ENCODE measurements around the gene APOL6.
"Not testable (repeated sequence)": the region's sequence is repeated elsewhere in the genome, so short reads cannot be mapped to it uniquely, and the experiment has no call there.

Gene APOL6

DNA sequence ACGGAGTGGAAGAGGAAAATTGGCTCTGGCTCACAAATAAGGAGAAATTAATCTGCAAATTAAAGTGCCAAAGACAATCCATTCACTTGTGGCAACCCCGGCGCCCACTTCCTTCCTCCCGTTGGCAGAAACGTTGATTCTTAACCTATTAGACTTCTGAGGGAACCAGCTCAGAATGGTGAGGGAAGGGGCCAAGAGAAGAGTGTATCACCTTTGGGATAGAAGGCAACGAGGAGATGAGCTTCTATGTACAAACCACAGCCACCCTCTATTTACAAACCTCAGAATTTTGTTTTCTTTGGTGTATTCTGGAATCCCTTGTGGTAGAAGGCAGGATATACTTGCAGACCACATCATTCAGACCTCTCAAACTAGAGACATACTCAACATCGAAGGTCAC is 32.2 kb upstream of the APOL6 start:
- in situ Hi-C loops (cut with MboI; ENCODE audit: low sequenced_read_pairs), result loop anchor here (10.0 kb wide), 1 partner anchor 59 kb away; no protein-coding TSS in a partner anchor

DNA sequence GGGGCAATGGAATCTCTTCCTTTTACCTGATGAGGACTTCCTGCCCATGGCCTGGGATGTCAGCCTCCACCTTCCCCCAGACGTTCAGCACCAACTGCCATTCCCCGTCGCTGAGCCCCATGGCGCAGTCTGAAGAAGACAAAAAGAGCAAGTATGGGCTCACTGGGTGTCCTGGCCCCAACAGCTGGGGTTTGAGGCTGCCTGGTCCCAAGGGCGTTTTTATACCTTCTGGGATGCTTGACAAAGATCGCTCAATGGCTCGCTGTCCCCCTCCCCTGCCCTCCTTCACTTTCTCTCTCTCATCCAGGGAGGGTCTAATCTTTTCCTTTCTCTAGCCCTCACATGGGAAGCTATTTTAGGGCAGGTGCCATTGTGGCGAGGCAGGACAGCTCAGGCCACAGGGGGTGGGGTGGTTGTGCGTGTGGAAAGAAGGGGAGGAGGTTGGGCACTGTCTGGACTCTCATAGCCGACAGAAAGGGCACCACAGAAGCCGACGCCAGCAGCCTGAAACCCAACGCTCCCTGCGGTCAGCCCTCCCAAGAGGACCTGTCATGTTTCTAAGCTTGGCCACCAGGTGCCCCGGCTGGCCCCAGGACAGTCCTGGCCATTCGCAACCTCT is 31.0 kb upstream of the APOL6 start, which contains the start of gene MB:
Gene MB, minus strand, starts transcription at position 193 of the 619 bp plus-strand sequence. Its CDS starts 72 bp downstream, at position 121.
- in situ Hi-C loops (cut with MboI; ENCODE audit: low sequenced_read_pairs), result loop anchor here (10.0 kb wide), 1 partner anchor 58 kb away; no protein-coding TSS in a partner anchor

DNA sequence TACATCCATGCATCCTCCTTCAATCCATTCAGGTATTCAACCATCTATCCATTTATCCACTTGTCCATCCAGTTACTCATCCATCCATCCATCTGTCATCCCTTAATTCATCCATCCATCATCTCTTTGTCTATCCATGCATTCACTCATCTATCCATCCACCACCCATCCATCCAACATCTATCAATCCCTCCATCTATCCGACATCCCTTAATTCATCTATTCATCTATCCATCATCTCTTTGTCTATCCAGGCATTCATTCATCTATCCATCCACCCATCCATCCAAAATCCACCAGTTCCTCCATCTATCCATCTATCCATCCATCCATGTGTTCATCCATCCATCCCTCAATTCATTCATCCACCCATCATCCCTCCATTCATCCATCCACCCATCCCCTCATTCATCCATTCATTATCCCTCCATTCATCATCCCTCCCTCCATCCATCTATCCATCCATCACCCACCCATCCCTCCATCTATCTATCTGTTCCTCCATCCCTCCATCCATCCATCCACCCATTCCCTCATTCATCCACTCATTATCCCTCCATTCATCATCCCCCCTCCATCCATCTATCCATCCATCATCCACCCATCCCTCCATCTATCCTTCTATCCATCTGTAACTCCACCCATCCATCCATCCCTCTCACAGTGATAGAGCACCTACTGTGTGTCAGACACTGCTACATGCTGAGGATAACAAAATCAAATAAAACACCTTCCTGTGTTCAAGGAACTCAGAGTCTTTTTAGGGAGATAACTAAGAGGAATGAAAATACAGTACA is 29.6 kb upstream of the APOL6 start:
- in situ Hi-C loops (cut with MboI; ENCODE audit: low sequenced_read_pairs), result loop anchor here (10.0 kb wide), 1 partner anchor 56 kb away; no protein-coding TSS in a partner anchor

DNA sequence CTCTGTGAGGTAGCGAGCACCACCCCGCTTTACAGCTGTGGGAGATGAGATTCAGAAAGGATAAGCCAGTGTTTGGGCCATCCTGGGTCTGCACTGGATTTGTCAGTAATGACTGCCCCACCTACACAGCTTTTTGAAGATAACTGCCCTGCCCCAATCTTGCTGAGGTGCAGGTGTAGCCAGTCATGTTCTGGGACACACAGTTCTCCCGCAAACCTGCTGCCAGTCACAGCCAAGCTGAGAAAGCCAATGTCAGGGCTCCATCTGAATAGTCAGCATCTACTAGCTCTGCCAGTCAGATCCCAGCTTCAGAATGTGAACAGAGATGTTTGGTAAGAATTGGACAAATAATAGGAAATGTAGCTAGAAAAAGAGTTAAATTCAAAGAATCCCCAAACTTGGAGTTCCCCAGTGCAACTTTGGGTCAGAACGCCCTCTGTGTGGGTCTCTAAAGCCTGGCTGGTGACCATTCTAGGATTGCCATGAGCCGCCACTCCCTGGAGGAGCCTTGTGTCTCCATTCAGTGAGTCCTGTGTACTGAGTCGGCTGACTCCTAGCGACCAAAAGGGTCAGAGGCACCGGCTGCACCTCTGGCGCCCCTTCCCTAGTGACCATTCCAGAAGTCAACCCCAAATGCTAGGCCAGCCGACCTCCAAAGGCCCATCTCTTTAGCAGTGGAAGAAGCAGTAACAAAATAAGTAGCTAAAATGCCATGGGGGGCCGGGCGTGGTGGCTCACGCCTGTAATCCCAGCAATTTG is 28.7 kb upstream of the APOL6 start:
- in situ Hi-C loops (cut with MboI; ENCODE audit: low sequenced_read_pairs), result loop anchor here (10.0 kb wide), 1 partner anchor 55 kb away; no protein-coding TSS in a partner anchor

DNA sequence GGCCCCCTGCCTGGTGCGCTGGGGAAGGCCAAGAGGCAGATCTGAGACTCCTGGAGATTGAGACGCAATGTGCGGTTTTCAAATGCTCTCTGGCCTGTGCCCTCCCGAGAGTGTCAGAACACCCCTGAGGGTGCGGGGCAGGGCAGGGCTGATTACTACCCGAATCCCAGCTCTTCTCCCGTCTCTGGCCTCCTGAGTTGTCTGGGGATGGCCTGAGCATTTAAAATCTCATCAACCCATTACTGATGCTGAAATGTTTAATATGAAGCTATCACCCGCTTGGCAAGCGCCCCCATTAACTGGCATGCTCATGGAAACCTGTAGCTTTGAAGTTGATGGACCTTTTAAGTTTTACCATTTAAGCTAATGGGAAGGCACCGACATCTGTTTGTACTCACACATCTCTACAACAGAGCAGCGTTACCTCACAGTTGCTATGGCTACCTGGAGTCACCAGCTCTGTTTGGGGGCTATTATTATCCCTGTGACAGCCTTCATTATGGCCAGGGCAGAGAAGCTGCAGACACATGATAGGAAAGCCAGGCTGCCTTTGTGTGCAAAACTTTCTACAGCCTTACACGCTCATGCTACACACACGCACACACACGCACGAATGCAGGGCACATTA is 27.5 kb upstream of the APOL6 start:
- in situ Hi-C loops (cut with MboI; ENCODE audit: low sequenced_read_pairs), result no loop called here

DNA sequence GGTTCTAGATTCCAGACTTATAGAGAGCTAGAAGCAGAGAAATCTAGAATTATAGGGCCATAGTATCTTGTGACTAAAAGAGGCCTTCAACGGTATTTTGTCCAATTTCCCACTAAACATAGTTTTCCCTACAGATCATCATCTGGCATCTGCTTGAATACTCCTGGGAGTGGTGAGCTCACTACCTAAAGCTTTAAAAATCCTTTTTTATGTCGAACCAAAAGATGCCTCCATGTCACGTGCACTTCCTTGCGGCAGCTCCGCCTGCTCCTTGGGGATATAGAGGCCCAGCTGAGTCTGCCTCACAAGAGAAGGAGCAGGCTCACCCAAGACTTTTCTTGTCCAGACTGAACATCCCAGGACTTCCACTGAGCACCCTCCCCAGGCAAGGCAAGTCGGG is 26.8 kb upstream of the APOL6 start:
- in situ Hi-C loops (cut with MboI; ENCODE audit: low sequenced_read_pairs), result no loop called here

DNA sequence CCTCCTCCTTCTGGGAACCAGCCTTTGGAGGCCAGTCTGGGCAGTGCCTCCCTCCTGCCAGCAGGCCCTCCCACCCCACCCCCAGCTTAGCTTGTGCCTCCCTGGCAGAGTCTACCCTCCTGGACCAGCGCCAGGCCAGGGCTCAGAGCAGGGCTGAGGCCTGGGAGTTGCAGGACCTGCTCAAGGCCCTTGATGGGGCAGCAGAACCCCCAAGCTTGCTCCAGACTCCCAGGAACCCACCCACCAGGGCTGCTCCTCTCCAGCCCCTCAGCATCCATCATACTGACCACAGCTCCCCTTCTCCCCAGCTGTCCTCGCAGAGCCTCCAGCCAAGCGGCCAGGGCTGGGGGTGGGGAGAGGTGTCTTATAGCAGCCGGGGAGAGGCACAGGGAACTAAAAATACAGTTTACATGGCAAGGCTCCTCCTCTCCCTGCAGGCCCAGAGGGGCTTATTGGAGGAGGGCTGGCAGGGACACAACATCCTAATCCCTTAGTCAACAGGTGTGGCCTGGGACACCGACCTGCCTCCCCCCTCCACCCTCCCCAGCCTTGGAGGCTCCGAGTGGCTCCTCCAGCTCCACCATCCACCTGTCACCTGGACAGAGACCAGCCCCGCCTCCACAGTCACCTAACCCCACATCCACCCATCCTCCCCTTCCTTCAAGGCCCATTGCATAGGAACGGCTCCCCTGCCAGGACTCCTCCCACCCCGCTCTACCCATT is 25.9 kb upstream of the APOL6 start:
- in situ Hi-C loops (cut with MboI; ENCODE audit: low sequenced_read_pairs), result no loop called here

DNA sequence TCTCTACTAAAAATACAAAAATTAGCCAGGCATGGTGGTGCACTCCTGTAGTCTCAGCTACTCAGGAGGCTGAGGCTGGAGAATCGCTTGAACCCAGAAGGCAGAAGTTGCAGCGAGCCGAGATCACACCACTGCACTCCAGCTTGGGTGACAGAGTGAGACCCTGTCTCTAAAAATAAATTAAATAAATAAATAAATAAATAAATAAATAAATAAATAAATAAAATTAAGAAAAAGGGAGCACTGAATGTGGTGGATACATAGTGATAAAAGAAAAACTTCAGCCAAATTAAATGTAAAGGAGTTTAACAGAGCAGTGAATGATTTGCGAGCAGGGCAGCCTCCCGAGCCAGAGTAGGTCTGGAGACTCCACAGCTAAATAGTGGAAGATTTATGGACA is 24.4 kb upstream of the APOL6 start:
- in situ Hi-C loops (cut with MboI; ENCODE audit: low sequenced_read_pairs), result not testable (repeated sequence)

DNA sequence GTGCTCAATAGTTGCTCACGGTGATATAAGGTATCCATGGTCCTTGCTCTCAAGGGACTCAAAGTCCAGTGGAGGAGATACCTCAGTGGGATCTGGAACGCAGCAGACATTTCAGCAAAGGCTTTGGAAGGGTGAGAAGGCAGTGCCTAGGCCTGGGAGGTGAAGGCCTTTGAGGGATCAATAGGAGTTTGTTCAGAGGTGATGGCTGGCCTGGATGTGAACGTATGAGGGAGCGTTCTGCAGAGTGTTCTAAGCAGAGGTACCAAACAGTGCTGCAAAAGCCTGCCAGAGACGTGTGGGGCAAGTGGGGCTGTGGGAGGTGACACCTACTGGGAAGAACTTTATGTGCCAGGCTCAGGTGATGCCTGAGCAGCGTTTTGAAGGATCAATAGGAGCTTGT is 23.7 kb upstream of the APOL6 start:
- in situ Hi-C loops (cut with MboI; ENCODE audit: low sequenced_read_pairs), result no loop called here

DNA sequence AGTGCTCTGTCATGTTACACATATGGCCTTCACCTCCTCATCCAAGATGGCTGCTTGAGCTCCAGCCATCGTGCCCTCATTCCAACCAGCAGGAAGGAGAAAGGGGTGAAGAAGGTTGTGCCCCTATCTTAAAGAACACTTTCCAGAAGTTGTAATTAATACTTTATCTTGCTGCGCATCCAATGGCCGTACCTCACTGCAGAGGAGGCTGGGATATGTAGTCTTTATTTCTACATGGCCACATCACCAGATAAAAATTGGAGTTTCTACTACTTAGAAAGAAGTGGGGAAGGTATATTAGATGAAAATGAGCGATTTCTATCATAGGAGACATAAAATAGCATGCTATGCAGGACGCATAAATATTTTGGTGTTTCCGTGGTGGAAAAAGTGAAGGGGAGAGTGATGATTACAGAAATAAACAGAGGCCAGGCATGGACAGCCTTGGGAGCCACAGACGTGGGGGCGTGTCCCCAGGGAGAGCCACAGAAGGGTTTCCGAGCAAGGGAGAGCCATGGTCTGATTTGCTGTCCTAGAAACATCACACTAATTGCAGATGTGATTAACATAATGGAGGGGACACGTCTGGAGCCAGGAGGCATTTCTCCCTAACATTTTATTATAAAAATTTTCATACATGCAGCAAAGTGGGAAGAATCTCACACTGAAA is 22.3 kb upstream of the APOL6 start:
- in situ Hi-C loops (cut with MboI; ENCODE audit: low sequenced_read_pairs), result no loop called here

DNA sequence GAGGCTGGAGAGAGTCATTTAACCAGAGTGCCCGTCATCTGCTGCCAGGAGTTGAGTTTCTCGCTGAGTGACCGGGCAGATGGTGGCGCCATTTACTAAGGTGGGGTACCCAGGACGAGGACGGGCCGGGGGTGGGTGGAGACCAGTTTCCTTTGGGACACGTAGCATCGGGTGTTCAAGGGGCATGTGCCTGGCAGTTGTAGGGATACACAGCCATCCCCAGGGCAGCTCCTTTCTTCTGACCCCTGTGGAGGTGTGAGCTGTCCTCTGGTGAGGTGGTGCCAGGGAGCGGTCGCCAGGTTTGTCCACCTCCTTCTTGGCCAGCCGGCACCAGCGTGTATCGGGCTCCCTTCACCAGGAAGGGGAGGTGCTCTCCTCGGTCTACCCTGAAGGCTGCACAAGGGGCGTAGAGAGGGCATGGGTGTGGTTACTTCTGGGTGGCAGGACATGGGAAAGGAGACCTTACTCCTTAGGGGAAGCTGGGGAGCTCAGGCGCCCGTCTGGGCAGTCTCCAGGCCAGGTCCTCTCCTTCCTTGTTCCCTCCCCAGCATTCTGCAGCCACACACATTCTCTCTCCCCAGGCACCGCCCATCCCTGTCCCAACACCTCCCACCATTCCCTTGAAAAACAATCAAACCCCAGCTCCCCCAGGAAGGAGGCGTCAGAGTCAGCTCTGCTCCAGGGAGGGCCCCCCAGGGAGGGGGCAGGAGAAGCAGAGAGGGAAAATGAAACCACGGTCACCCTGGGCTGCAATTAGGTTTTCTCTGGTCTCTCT is 20.8 kb upstream of the APOL6 start:
- in situ Hi-C loops (cut with MboI; ENCODE audit: low sequenced_read_pairs), result no loop called here

DNA sequence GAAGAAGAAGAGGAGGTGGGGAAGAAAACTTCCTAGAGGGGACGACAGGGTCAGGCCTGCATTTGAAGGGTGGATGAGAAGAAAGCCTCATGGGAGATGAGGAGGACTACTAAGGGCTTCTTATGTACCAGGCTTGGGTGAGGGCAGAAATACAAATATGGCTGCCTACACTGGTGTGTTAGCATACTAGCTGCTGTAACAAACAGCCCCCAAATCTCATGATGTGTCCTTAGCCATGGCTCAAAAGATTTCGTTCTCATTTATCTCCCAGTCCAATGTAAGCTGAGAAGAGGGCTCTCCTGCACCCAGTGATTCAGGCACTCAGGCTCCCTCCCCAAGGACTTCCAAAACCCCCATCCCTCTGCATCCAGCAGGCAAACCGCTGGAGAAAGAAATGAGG is 19.5 kb upstream of the APOL6 start:
- in situ Hi-C loops (cut with MboI; ENCODE audit: low sequenced_read_pairs), result no loop called here

DNA sequence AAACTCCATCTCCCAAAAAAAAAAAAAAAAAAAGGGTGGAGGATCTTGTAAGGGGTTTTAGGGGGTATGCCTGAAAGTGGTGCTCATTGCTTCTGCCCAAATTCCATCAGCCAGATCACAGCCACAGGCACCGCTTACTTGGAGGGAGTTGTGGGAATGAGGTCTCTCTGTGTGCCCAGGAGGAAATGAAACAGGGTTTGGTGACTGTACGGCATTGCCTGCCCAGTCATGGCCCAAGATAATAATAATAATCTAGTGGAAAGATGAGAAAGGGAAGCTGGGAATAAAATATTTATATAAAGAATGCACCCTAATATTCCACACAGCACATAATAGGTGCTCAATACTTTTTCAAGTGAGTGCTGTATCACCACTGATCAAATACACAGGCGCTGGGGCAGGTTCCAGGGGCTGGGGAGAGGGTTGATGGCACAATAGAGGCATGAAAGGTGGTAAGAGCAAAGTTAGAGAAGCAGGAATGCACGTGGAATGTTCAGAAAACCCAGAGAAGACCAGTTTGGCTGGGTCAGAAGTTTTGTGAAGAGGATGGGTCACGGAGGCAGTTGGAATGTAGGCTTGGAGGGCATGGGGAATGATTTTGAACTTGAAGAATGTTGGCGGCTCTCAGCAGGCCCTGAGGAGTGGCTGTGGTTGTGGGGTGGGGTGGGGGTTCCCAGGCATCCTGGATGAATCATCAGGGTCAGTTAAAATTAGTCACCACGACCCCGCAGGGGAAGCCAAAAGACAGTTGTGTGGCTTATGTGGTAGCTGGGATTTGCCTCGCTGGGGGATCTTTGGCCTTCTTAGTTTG is 18.6 kb upstream of the APOL6 start:
- in situ Hi-C loops (cut with MboI; ENCODE audit: low sequenced_read_pairs), result no loop called here

DNA sequence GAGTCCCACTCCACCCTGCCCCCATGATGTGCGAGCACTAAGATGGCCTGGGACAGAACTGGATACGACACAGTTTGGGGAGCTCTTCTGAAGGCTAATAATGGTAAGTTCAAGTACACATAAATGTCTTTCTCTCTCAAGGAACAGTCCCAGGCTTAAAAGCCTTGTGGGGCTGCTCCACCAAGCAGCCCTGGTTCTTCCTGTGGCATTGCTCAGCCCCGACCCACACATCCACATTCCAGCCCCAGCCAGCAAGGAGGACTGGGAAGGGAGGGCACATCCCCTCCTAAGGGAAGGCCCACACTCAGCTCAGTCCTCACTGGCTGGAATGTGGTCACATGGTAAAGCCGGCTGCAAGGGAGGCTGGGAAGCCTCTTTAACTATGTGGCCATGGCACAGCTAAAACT is 17.9 kb upstream of the APOL6 start:
- in situ Hi-C loops (cut with MboI; ENCODE audit: low sequenced_read_pairs), result no loop called here

DNA sequence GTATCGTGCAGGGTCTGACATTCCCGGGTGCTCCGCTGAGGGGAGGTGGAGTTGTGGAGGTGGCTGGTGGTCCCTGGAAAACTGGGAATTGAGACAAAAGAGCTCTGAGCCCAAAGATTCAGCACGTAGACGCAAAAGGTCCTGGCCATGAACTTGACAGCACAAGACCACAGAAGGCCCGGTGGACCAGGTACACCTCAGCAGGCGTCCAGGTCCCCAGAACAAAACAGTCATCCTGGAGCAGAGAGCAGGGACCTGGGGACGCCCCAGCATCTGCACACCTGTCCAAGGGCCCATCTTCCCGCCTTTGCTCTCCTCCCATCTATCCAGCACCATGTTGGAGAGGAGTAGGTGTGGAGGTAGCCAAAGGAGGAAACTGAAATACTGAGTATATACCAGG is 17.4 kb upstream of the APOL6 start:
- in situ Hi-C loops (cut with MboI; ENCODE audit: low sequenced_read_pairs), result no loop called here

DNA sequence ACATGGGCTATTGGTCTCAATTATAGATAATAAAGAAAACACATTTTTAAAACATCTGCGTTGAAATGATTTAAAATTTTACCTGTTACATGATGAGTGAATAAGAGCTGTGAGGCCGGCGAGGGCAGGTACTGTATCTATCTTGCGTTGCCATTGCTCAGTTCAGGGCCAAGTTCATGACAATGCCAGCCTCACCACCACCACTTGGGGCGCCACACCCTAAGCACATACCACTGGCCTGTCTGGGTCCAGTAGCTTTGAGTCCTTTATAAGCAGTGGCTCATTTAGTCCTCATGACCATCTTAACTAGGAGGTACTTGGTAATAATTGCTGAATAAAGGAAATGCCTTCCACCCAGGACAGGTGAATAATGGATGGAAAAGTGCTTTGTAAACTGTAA is 16.6 kb upstream of the APOL6 start:
- in situ Hi-C loops (cut with MboI; ENCODE audit: low sequenced_read_pairs), result no loop called here

DNA sequence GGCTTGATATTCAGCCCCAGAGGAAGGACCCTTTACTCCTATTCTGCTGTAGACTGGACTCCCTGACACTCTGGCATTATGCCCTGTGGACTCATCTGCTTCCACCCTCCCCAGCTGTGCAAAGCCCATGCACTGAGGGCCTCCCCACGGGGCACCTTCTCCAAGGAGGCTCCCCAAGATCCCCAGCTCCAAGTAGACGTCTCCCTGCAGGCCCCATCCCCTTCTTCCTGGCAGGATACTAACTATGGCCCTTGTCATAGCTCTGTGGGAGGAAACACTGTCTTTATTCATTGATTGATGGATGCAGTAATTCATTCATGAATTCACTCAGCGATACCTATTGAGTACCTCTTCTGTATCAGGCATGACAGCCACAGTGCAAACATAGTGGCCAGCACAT is 15.3 kb upstream of the APOL6 start:
- in situ Hi-C loops (cut with MboI; ENCODE audit: low sequenced_read_pairs), result no loop called here

DNA sequence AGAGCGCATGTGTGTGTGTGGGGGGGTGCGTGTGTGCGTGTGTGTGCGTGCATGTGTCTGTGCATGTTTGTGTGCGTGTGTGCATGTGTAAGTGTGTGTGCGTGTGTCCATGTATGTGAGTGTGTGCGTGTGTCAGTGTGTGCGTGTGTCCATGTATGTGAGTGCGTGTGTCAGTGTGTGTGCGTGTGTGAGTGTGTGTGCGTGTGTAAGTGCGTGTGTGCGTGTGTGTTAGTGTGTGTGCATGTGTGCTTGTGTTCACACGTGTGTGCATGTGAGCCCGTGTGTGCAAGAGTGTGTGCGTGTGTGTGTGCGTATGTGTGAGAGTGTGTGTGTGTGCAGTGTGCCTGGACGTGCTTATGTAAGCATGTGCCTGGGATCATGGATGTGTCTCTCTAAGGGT is 14.7 kb upstream of the APOL6 start:
- in situ Hi-C loops (cut with MboI; ENCODE audit: low sequenced_read_pairs), result no loop called here

Measured in HL-60/S4 (cell line).